HepG2 (cell line): ENCODE measurements around the gene RPS19BP1. TPM values are rescaled to one million over a fixed set of nuclear protein-coding genes. Genes with fewer than 3 reads are reported as not detected.

Experiments
- ATF4 ChIP-seq, 2 experiments: fragments of 450-650 bp in 1 of 2; sonication (generic) in 1 of 2; formaldehyde crosslinking; IDR thresholded peaks; 2 replicates each; pipeline versions ENCODE4 v1.5.0 to v1.8.0; 2020 to 2022; ENCODE audit warnings: mild to moderate bottlenecking in 1 of 2, missing genetic modification reagents in 1 of 2
- BHLHE40 ChIP-seq: IDR thresholded peaks from 2 replicates; pipeline ENCODE4 v1.6.1; 2011; ENCODE audit warnings: low read length, improper control_type of control experiment
- ERF ChIP-seq: IDR thresholded peaks from 2 replicates; pipeline ENCODE4 v1.6.1; 2018; ENCODE audit warnings: missing biosample characterization, missing genetic modification reagents
- EZH2 ChIP-seq: conservative IDR thresholded peaks from 2 replicates; pipeline ENCODE4 v1.6.1; 2012; ENCODE audit warnings: mild to moderate bottlenecking, low read depth, low read length, moderate library complexity
- KDM4B ChIP-seq: sonication (generic); formaldehyde crosslinking; IDR thresholded peaks from 2 replicates; pipeline ENCODE4 v1.4.0; 2020; ENCODE audit warnings: missing genetic modification reagents
- KDM5B ChIP-seq: sonication (generic); formaldehyde crosslinking; IDR thresholded peaks from 2 replicates; pipeline ENCODE4 v1.4.0; 2020; ENCODE audit warnings: missing genetic modification reagents, mild to moderate bottlenecking, borderline replicate concordance
- RBAK ChIP-seq: sonication (generic); formaldehyde crosslinking; IDR thresholded peaks from 2 replicates; pipeline ENCODE4 v1.5.1; 2020; ENCODE audit warnings: mild to moderate bottlenecking, missing genetic modification reagents
- SNRNP70 ChIP-seq: fragments of 200-400 bp; formaldehyde crosslinking; IDR thresholded peaks from 2 replicates; pipeline ENCODE4 v1.6.1; 2017; ENCODE audit warnings: mild to moderate bottlenecking, low read depth, low read length, moderate library complexity
- SP5 ChIP-seq: IDR thresholded peaks from 2 replicates; pipeline ENCODE4 v1.6.1; 2016; ENCODE audit warnings: low read depth, borderline replicate concordance
- SYNCRIP ChIP-seq: fragments of 200-400 bp; formaldehyde crosslinking; IDR thresholded peaks from 2 replicates; pipeline ENCODE4 v1.6.1; 2018; ENCODE audit warnings: mild to moderate bottlenecking, low read depth, low read length; ENCODE audit not compliant: insufficient read depth
- YEATS4 ChIP-seq: sonication (generic); formaldehyde crosslinking; IDR thresholded peaks from 2 replicates; pipeline ENCODE4 v1.4.0; 2020; ENCODE audit warnings: missing genetic modification reagents, borderline replicate concordance
- ZBTB7A ChIP-seq: sonication (generic); formaldehyde crosslinking; IDR thresholded peaks from 2 replicates; pipeline ENCODE4 v1.8.0; 2022; ENCODE audit warnings: mild to moderate bottlenecking, missing genetic modification reagents
- ZIK1 ChIP-seq: sonication (generic); formaldehyde crosslinking; IDR thresholded peaks from 2 replicates; pipeline ENCODE4 v1.5.0; 2020; ENCODE audit warnings: mild to moderate bottlenecking, low read depth, missing genetic modification reagents, borderline replicate concordance
- ZMYM3 ChIP-seq: sonication (generic); formaldehyde crosslinking; IDR thresholded peaks from 2 replicates; pipeline ENCODE4 v1.5.1; 2020; ENCODE audit warnings: mild to moderate bottlenecking, missing genetic modification reagents
- ZMYM4 ChIP-seq: sonication (generic); formaldehyde crosslinking; IDR thresholded peaks from 2 replicates; pipeline ENCODE4 v1.8.1; 2023; ENCODE audit warnings: mild to moderate bottlenecking, missing genetic modification reagents
- ZNF333 ChIP-seq: sonication (generic); formaldehyde crosslinking; IDR thresholded peaks from 2 replicates; pipeline ENCODE4 v1.4.0; 2020; ENCODE audit warnings: mild to moderate bottlenecking, missing genetic modification reagents, borderline replicate concordance
- ZNF546 ChIP-seq: sonication (generic); formaldehyde crosslinking; conservative IDR thresholded peaks from 2 replicates; pipeline ENCODE4 v1.8.1; 2023; ENCODE audit warnings: mild to moderate bottlenecking, missing genetic modification reagents
- ZNF557 ChIP-seq: sonication (generic); formaldehyde crosslinking; IDR thresholded peaks from 2 replicates; pipeline ENCODE4 v1.4.0; 2020; ENCODE audit warnings: missing genetic modification reagents
- ZNF562 ChIP-seq: sonication (generic); formaldehyde crosslinking; IDR thresholded peaks from 2 replicates; pipeline ENCODE4 v1.8.0; 2022; ENCODE audit warnings: missing genetic modification reagents, borderline replicate concordance
- ZNF687 ChIP-seq: sonication (generic); formaldehyde crosslinking; IDR thresholded peaks from 2 replicates; pipeline ENCODE4 v1.5.1; 2020; ENCODE audit warnings: mild to moderate bottlenecking, missing genetic modification reagents, moderate library complexity
- ZNF768 ChIP-seq: sonication (generic); formaldehyde crosslinking; IDR thresholded peaks from 2 replicates; pipeline ENCODE4 v1.4.0; 2020; ENCODE audit warnings: missing genetic modification reagents
- polyA plus RNA-seq, 8 experiments: library from polyadenylated mRNA; depleted of rRNA in 3 of 8; stranded (reverse) in 7 of 8; unstranded in 1 of 8; fragments of >200 nt; fragmentation: Illumina TruSeq in 4 of 8; extraction: Trizol in 4 of 8; gene quantifications; 2 replicates each; pipeline versions ENCODE4 v1.2.1 to v1.2.3, GENCODE V29; 2011 to 2016; ENCODE audit warnings: low read depth in 4 of 8, missing spikeins in 1 of 8, mixed read lengths in 1 of 8; ENCODE audit not compliant: insufficient read depth in 1 of 8
- total RNA-seq, 5 experiments: library from RNA; depleted of rRNA; stranded (reverse); fragments of >200 nt; fragmentation: Illumina TruSeq; extraction: Trizol; gene quantifications; 2 replicates each; pipeline ENCODE4 v1.2.3, GENCODE V29; 2016; ENCODE audit warnings: low read depth in 1 of 5
- TF ChIP-seq, protein P1 (sequence below): IDR thresholded peaks from 2 replicates; pipeline ENCODE4 v1.6.1; 2018; ENCODE audit warnings: missing genetic modification reagents, mild to moderate bottlenecking, missing compliant biosample characterization
- TF ChIP-seq, protein P2 (sequence below): sonication (generic); formaldehyde crosslinking; IDR thresholded peaks from 2 replicates; pipeline ENCODE4 v1.4.0; 2020; ENCODE audit warnings: mild to moderate bottlenecking, missing genetic modification reagents

The RPS19BP1 gene
- total and polyA plus RNA-seq, 2 of the 13 experiments (the other 11 are each of a cell fraction or from before 2014, with no cell fraction given), result 44.3 to 81.3 TPM

GRCh38 chr22:39534092-39534506, 1.6 kb upstream of the RPS19BP1 start (continued):
- TF ChIP-seq, protein P1, sequence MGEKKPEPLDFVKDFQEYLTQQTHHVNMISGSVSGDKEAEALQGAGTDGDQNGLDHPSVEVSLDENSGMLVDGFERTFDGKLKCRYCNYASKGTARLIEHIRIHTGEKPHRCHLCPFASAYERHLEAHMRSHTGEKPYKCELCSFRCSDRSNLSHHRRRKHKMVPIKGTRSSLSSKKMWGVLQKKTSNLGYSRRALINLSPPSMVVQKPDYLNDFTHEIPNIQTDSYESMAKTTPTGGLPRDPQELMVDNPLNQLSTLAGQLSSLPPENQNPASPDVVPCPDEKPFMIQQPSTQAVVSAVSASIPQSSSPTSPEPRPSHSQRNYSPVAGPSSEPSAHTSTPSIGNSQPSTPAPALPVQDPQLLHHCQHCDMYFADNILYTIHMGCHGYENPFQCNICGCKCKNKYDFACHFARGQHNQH (CRISPR knock-in tag), result no peak
- TF ChIP-seq YEATS4 (CRISPR knock-in tag) (peak; percentile 20; the same call in 1 of the 2 replicates), ZBTB7A (CRISPR knock-in tag) (0 out of 2 replicates have a peak, but pooled peaks have one; percentile 78), ZIK1 (CRISPR knock-in tag) (0 out of 2 replicates have a peak, but pooled peaks have one; percentile 17), KDM5B (CRISPR knock-in tag) (0 out of 2 replicates have a peak, but pooled peaks have one; percentile 13), ZMYM4 (CRISPR knock-in tag) (no peak), SYNCRIP (no peak), ERF (CRISPR knock-in tag) (no peak; the same call in 1 of the 2 replicates), ZNF546 (0 out of 2 replicates have a peak, but pooled peaks have one; percentile 63), ZNF768 (no peak), SNRNP70 (no peak), ZNF333 (CRISPR knock-in tag) (0 out of 2 replicates have a peak, but pooled peaks have one; percentile 10), KDM4B (CRISPR knock-in tag) (0 out of 2 replicates have a peak, but pooled peaks have one; percentile 10), EZH2 (no peak), BHLHE40 (no peak), ZNF557 (CRISPR knock-in tag) (0 out of 2 replicates have a peak, but pooled peaks have one; percentile 19), RBAK (CRISPR knock-in tag) (no peak), SP5 (CRISPR knock-in tag) (peak; percentile 28; the same call in 1 of the 2 replicates), ZNF562 (CRISPR knock-in tag) (no peak), ZMYM3 (0 out of 2 replicates have a peak, but pooled peaks have one; percentile 19), ATF4 (CRISPR knock-in tag; IDR thresholded peaks at IDR 0.05) (no peak), ZNF687 (CRISPR knock-in tag) (peak; percentile 82)
- TF ChIP-seq, protein P2, sequence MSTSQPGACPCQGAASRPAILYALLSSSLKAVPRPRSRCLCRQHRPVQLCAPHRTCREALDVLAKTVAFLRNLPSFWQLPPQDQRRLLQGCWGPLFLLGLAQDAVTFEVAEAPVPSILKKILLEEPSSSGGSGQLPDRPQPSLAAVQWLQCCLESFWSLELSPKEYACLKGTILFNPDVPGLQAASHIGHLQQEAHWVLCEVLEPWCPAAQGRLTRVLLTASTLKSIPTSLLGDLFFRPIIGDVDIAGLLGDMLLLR (CRISPR knock-in tag), result 0 out of 2 replicates have a peak, but pooled peaks have one; percentile 16
